ENCODE measurements around the gene AFF1. TPM values are rescaled to one million over a fixed set of nuclear protein-coding genes. Genes with fewer than 3 reads are reported as not detected.

The AFF1 gene
- total and polyA plus RNA-seq, 7 donors, result 7.2 to 100 (median 61.7) TPM

DNA sequence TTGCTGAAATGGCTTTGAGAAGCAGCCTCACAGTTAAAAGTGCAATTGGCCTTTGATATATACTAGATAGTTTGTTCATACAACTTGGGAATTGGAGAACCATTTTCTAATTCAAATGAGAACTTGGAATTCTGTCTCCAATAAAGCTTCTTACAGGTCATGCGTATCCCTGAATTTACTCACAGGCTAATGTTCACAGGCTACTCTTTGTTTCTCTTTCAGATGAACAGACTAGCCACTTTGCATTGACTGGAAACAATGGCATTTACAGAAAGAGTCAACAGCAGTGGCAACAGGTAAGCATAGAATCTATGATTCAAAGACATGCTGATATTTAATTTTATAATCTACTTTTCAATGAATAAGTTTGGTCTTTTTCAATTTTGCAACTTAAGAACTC lies 13.5 kb downstream of the AFF1 start:
- DNase-seq, result no peak
- Histone ChIP-seq H3K36me3 (peaks cover 0 to 22% (median 0%) of the 10 kb centered on the region in 4 donors), H3K4me3 (no peak overlapping the region), H3K4me1 (peaks cover 0 to 43% (median 29%) of the 10 kb centered on the region in 4 donors), H3K9me3 (no peaks in the 10 kb centered on the region), H3K27ac (no peak overlapping the region), H3K27me3 (no peaks in the 10 kb centered on the region)
- 86 to 91% methylated on average over 1 of the region's 1 CpG for WGBS, 2 donors
- TF ChIP-seq POLR2AphosphoS5 (IDR thresholded peaks at IDR 0.05), result no peak
- no peak for TF ChIP-seq POLR2A (IDR thresholded peaks at IDR 0.05)
- TF ChIP-seq CTCF (IDR thresholded peaks at IDR 0.05), result no peak
- no peak for TF ChIP-seq EP300 (IDR thresholded peaks at IDR 0.05)
- intact Hi-C loops (cut with DNase I), result no loop called here

DNA sequence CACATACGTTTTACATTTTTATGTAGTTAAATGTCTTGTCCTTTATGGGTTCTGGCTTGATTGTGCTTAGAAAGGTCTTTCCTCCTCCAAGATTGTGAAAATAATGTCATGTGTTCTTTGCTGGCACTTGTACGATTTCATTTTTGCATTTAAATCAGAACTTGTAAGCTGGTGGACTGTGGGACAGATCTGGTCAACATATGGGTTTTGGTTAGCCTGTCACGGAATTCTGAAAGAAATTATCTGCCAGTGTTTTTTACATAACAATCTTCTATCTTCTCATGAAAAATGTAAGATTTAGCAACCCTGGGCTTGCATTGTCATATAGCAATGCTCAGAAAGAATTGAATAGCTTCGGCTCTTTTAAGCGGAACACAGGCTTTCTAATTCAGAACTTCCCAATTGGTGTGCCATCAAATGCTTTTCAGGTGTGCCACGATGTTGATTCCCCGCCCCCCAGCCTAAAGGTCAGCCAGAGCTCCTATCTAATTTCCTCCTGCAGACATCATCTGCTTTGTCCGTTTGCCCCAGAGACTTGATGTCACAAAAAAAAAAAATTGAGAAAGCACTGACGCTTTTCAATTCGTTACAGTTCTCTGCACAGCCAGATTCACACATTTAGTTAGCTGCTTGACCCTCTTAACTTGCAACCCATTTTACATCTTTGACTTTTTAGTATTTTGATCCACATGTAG lies 16.2 kb downstream of the AFF1 start:
- DNase-seq, result no peak
- Histone ChIP-seq H3K4me3 (no peak overlapping the region), H3K4me1 (peaks cover 0 to 27% (median 17%) of the 10 kb centered on the region in 4 donors), H3K27me3 (no peaks in the 10 kb centered on the region), H3K9me3 (no peaks in the 10 kb centered on the region), H3K27ac (no peak overlapping the region), H3K36me3 (peaks cover 0 to 29% (median 2%) of the 10 kb centered on the region in 4 donors)
- intact Hi-C loops (cut with DNase I), result no loop called here
- TF ChIP-seq EP300 (IDR thresholded peaks at IDR 0.05) (no peak), CTCF (IDR thresholded peaks at IDR 0.05) (no peak), POLR2A (IDR thresholded peaks at IDR 0.05) (no peak), POLR2AphosphoS5 (IDR thresholded peaks at IDR 0.05) (no peak)
- WGBS, 2 donors, result 74 to 78% methylated on average over 10 of the region's 10 CpGs

GRCh38 chr4:86955888-86956451 lies 21.2 kb downstream of the AFF1 start:
- intact Hi-C loops (cut with DNase I), result no loop called here
- H3K4me1 ChIP-seq, result peaks cover 0 to 38% (median 19%) of the 10 kb centered on the region in 4 donors
- DNase-seq, result no peak
- no peak for TF ChIP-seq EP300 (IDR thresholded peaks at IDR 0.05)
- no peak for TF ChIP-seq CTCF (IDR thresholded peaks at IDR 0.05)
- no peak for TF ChIP-seq POLR2AphosphoS5 (IDR thresholded peaks at IDR 0.05)
- TF ChIP-seq POLR2A (IDR thresholded peaks at IDR 0.05), result no peak
- no peak overlapping the region for H3K27ac ChIP-seq
- H3K27me3 ChIP-seq, result no peaks in the 10 kb centered on the region
- peaks cover 0 to 9% (median 2%) of the 10 kb centered on the region in 4 donors for H3K36me3 ChIP-seq
- H3K9me3 ChIP-seq, result no peaks in the 10 kb centered on the region
- H3K4me3 ChIP-seq, result no peak overlapping the region

- Histone ChIP-seq H3K4me3 (no peak overlapping the region), H3K36me3 (peaks cover 0 to 7% (median 2%) of the 10 kb centered on the region in 4 donors), H3K4me1 (peaks cover 0 to 50% (median 32%) of the 10 kb centered on the region in 4 donors), H3K27ac (no peak overlapping the region), H3K9me3 (no peaks in the 10 kb centered on the region), H3K27me3 (no peaks in the 10 kb centered on the region)
- intact Hi-C loops (cut with DNase I), result no loop called here
- WGBS, 2 donors, result 94 to 100% methylated on average over 1 of the region's 1 CpG
- no peak for TF ChIP-seq EP300 (IDR thresholded peaks at IDR 0.05)
- no peak for TF ChIP-seq CTCF (IDR thresholded peaks at IDR 0.05)
- no peak for TF ChIP-seq POLR2AphosphoS5 (IDR thresholded peaks at IDR 0.05)
- TF ChIP-seq POLR2A (IDR thresholded peaks at IDR 0.05), result no peak
- no peak for DNase-seq
These were observed 22.4 kb downstream of the AFF1 start for GRCh38 chr4:86957215-86957614.
